GM19025 (cell line): ENCODE results near the gene HLA-DMB.
"Not testable (repeated sequence)": the region's sequence is repeated elsewhere in the genome, so short reads cannot be mapped to it uniquely, and the experiment has no call there.

Experiments used
- ATAC-seq: cut with Tn5 transposase; IDR thresholded peaks from one replicate; pipeline ENCODE4 v1.9.1; 2021; ENCODE audit warnings: mild to moderate bottlenecking, low read depth, moderate library complexity; ENCODE audit not compliant: unreplicated experiment

Gene HLA-DMB

DNA sequence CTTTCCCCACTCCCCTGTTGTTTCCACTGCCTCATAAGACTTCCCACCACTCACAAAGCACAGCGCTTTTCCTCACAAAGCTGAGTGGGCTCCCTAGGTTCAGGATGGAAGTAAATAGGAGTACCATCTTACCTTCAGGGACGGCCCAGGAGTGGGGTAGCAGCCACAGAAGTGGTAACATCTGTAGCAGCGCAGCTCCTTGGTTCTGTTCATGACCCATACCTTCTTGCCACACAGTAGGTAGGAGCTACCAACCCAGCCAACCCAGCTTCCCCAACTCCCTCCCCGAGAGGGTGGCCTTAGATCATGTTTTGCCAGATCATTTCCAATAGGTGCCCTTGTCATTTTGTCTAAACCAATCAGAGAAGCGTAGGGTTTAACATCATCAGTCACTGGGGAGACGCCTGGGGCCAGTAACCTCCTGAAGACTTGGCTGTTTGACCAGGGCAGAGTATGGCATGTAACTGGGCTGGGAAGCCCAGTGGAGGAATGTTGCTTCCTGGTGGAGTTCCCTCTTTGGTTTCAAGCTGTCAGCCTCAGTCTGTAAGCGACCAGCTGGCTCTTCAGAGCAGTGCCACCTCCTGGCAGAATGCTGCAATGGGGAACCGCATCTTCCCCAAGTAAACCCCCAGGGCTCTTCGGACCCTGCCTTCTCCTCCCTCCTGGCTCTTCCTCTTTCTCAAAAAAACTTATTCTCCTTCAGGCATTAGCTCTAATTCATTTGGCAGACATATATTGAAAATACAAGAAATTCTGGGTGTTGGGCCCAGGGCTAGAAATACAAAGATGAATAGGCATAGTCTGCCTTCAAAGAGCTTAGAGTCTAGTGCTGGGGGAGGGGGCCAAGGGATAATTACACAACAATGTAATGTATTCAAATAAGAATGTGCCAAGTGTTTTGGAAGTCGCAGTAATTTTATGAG is 12.2 kb upstream of the HLA-DMB start, which contains the start of gene HLA-DMA:
Gene HLA-DMA (minus strand): TSS at position 281 of the 923 bp plus-strand sequence. CDS start 61 bp downstream, at position 220.
- ATAC-seq, result peak; percentile 96

DNA sequence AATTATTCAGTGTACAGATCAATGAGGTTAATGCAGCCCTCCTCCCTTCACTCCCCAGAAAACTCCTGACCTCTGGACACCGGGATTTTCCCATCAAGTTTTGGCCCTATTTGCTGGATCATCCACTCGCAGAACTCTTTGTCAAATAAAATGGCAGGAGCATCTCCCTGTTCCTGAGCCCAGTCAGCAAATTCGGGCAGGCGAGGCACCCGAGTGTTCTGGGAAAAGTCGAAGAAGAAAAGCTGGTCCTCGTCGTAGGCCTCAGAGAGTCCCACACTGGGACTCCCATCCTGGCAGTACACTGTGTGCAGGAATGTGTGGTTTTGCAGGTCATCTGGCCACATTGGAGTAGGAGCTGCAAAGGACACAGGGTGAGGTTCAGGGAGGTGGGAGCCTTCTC is 9.6 kb upstream of the HLA-DMB start:
- no peak for ATAC-seq

DNA sequence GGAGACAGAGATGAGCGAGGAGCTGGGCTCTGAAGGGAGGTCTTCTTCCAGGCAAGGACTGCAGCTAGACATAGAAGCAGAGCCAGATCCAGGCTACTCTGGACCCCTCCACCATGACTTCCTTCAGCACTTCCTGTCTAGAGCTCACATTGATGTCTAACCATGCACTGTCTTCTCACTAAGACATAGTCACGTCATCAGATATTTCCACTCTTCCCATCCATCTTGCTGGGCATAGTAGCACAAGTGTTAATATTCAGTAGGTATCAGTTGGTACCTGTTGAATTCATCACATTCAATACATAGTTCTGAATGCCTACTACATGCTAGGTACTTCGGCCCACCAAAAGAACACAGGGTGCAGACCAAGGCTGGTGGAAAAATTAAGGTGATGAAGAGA is 9.2 kb upstream of the HLA-DMB start:
- ATAC-seq, result no peak

DNA sequence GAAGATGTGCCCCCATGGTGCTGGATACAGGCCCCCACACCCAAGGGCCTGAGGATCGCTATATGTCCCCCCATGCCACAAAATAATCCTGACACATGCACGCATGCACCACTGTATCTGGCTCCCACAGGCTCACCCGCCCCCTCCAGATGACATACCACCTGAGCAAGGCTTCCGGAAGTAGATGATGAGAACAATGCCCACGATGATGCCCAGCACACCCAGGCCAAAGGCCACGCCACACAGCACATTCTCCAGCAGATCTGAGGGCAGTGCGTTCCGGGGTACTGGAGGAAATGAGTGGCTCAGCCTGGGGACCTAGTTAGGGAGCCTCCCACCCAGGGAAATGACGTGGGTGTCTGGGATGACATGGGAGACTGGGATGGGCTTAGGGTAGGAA is 8.3 kb upstream of the HLA-DMB start:
- no peak for ATAC-seq

DNA sequence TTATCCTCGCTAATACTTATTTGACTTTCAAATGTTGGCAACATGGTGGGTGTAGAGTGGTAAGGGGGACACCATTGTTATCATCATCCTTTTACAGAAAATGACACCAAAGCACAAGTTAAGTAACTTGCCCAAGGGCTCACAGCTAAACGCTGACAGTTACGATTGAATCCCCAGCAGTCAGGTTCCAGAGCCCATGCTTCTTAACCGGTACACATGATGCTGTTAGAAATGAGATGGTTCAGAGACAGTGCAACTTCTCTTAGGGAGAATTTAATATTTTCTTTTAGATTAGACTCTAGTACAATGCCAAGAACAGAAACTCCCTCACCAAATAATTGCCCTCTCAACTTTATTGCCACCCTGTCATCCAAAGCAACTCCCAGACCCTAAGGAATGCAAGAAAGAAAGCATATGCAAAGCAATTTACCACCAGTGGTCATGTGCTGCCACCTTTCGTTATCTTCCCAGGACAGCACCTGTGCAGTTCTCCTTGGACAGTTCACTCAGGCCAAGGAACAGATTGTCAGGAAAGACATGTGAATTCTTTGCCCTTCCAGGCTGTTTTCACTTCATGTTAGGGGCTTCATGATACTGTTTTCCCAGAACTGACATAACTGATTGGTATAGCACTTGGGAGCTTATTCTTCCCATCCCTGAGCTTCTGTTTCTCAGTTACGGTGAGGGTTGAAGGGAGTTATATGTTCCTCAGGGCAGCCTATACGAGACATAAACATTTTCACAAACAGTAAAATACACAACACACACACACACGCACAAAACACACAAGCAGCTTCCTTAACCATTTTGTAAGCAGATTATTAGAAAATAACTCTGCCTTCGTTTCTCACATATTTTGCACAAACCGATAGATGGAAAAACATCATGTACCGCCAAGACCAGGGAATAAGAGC is 7.0 kb upstream of the HLA-DMB start:
- no peak for ATAC-seq

DNA sequence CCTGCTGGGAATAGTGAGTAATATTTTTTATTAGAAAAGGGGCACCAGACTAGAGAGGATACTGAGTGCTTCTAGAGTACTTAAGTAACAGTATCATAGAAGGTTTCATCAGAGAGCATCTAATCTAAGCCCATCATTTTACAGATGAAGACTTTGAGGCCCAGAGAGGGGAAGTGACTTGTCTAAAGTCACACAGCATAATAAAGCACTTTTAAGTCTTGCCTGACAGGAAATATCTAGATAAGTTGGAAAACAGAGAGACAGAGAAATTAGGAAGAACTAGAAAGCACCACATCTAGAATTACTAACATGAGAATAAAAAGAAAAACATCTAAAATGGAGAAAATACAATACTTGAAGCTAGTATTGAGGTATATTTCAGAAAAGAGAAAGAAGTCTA is 6.1 kb upstream of the HLA-DMB start:
- no peak for ATAC-seq

GRCh38 chr6:32945953-32946352 is 5.1 kb upstream of the HLA-DMB start:
- ATAC-seq, result no peak

GRCh38 chr6:32945108-32945760 is 4.4 kb upstream of the HLA-DMB start:
- no peak for ATAC-seq

GRCh38 chr6:32943864-32944649 is 3.2 kb upstream of the HLA-DMB start:
- ATAC-seq, result peak; percentile 35

GRCh38 chr6:32942555-32943123 is 1.8 kb upstream of the HLA-DMB start:
- ATAC-seq, result not testable (repeated sequence)

- ATAC-seq, result peak; percentile 45
Observed at GRCh38 chr6:32941214-32941768, 463 bp upstream of the HLA-DMB start.

GRCh38 chr6:32938494-32938893 is 2.3 kb downstream of the HLA-DMB start:
- ATAC-seq, result no peak

DNA sequence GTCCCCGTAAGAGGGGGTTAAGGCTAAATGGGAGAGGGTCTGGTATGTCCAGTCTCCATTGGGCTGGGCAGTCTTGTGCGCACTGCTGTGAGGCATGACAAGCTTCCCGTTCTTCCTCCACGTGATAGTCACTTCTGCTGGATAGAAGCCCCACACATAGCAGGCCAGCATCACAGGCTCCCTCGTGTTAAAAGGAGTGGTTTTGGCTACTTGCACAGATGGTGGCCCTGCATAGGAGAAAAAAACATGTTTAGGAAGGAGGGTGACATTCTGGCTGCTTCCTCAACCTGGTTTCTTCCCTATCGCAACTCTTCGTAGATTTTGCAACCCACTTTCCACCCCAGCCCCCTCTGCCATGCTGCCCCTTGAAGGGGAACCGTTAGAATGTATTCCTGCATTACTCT is 3.6 kb downstream of the HLA-DMB start:
- no peak for ATAC-seq

DNA sequence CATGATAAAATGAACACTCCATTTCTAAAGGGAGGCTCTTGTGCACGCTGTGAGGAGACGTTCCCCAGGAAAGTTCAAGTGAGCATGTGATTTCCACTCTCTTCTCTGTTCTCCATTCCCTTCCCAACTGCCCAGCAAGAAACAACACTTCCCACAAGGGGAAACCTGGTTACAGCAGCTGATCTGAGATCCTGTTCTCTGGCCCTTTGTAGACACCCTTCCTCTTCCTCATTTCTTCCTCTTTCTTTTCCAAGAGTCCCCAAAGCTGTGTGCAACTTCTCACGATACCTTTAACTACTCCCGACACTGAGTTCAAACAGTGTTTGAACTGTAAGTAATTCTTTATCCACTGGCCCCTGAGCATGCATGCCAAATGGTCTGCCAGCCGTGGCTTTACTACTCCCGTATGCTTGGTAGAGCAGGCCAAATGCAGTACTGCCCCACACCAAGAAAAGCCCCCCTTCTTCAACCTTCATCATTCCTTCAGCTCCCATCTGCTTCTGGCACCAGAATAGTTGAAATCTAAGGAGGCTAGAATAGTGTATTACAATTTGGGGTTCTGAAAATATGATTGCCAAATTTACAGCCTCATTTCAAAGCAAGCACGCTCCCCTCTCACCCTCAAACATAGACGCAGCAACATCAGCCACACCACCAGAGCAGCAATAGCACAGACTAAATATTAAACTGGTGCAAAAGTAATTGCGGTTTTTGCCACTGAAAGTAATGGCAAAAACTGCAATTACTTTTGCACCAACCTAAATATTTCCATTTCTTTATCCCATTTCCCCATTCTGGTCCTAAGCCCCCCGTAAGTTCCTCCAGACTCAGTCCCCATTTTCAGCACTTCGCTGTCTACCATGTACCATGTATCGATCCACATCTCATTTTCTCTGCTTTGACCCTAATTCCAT is 4.3 kb downstream of the HLA-DMB start:
- ATAC-seq, result no peak

DNA sequence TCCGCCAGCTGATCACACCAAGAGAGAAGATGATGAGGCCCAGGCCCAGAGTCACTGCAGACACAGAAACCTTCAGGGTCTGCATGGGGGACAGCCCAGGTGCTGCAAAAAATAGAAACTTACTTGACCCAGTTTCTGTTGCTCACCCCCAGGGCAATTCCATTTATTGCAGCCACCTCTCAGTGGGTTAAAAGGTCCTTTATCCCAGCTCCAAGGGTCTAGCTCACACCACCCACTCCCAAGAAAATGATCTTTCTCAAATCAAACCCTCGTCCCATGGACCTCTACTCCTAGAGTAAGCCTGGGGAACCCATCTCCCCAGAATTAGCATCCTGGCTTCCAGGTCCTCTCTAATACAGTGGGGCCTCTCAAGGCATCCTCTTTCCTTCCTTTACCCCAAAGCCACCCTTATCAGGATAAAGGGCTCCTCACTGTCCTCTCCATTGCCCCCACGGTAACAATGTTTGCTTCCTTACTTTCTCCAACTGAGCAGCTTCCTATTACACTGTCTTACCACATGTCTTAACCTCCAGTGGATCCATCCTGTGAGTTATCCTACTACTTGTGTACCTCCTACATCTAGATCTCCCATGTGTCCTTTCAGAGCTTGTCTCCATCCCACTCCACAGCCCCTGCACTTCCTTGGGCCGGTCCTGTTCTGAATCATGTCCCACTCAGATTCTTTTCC is 5.1 kb downstream of the HLA-DMB start:
- no peak for ATAC-seq

GRCh38 chr6:32933661-32934085 is 7.2 kb downstream of the HLA-DMB start:
- ATAC-seq, result no peak

DNA sequence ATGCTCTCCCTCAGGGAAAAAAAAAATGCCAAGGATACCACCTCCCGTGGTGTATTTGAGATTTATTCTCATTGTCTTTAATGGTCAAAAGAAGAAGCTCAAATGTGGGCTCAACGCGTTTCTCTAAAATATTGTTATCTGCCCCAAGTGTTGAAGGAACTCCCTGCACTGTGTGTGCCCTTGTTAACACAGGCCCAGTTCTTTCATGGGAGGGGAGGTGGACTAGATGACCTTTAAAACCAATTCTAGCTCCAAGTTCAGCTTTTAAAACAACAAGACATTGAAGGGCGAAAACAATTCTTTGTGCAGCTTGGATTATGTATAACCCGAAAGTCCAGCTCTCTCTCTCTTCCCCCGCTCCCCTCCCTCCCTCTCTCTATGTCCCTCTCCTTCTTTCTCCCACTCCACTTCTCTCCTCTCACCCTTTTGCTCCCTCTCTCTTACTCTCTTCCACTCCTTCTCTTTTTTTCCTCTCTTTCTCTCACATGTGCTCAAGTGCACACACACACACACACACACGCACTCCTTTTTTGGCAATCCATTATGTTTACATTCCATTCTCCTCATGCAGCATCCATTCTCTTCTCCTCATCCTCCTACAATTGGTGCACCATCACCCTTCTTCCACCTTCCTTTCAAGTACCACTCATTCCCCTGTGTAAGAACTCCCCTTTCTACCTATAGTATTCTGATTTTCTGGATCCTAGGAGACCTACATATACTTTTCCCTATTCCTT is 8.5 kb downstream of the HLA-DMB start:
- no peak for ATAC-seq
